Nephron (organoid): Measurements from ENCODE around the gene PEPD.

Source experiments
- H3K27ac Mint-ChIP-seq, 3 experiments: 2 replicates each; pipeline ENCODE4 v1.8.0; 2020; ENCODE audit warnings: mixed read lengths in 3 of 3, mild to moderate bottlenecking in 2 of 3, moderate library complexity in 1 of 3
- H3K27me3 Mint-ChIP-seq: 2 replicates; pipeline ENCODE4 v1.8.0; 2021; ENCODE audit warnings: low read depth, mild to moderate bottlenecking, moderate library complexity, mixed read lengths
- H3K36me3 Mint-ChIP-seq: 2 replicates; pipeline ENCODE4 v1.8.0; 2020; ENCODE audit warnings: low read depth, mixed read lengths
- H3K4me1 Mint-ChIP-seq: 2 replicates; pipeline ENCODE4 v1.8.0; 2020; ENCODE audit warnings: mixed read lengths
- H3K4me3 Mint-ChIP-seq, 3 experiments: 2 replicates each; pipeline ENCODE4 v1.8.0; 2020; ENCODE audit warnings: mild to moderate bottlenecking in 3 of 3, mixed read lengths in 3 of 3, moderate library complexity in 2 of 3
- H3K9me3 Mint-ChIP-seq: 2 replicates; pipeline ENCODE4 v1.8.0; 2020; ENCODE audit warnings: mixed read lengths
- TF ChIP-seq, protein P1 (sequence below), 3 experiments: fragments of 200-600 bp; sonication (generic); IDR thresholded peaks; one replicate each; pipeline ENCODE4 v1.5.0; 2021; ENCODE audit warnings: antibody characterized with exemption in 3 of 3; ENCODE audit not compliant: unreplicated experiment in 3 of 3

Gene PEPD

GRCh38 chr19:33561261-33561660 is 39.7 kb upstream of the PEPD start:
- Mint-ChIP-seq H3K9me3 (no peaks in the 10 kb centered on the region), H3K36me3 (no peaks in the 10 kb centered on the region), H3K4me1 (peaks cover 16% of the 10 kb centered on the region), H3K27me3 (peaks cover 42% of the 10 kb centered on the region), H3K4me3 (no peak overlapping the region), H3K27ac (no peak overlapping the region)
- TF ChIP-seq, protein P1, sequence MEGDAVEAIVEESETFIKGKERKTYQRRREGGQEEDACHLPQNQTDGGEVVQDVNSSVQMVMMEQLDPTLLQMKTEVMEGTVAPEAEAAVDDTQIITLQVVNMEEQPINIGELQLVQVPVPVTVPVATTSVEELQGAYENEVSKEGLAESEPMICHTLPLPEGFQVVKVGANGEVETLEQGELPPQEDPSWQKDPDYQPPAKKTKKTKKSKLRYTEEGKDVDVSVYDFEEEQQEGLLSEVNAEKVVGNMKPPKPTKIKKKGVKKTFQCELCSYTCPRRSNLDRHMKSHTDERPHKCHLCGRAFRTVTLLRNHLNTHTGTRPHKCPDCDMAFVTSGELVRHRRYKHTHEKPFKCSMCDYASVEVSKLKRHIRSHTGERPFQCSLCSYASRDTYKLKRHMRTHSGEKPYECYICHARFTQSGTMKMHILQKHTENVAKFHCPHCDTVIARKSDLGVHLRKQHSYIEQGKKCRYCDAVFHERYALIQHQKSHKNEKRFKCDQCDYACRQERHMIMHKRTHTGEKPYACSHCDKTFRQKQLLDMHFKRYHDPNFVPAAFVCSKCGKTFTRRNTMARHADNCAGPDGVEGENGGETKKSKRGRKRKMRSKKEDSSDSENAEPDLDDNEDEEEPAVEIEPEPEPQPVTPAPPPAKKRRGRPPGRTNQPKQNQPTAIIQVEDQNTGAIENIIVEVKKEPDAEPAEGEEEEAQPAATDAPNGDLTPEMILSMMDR (IDR thresholded peaks at IDR 0.05; ENCODE audit: unreplicated experiment in 3 of 3), result no peak

DNA sequence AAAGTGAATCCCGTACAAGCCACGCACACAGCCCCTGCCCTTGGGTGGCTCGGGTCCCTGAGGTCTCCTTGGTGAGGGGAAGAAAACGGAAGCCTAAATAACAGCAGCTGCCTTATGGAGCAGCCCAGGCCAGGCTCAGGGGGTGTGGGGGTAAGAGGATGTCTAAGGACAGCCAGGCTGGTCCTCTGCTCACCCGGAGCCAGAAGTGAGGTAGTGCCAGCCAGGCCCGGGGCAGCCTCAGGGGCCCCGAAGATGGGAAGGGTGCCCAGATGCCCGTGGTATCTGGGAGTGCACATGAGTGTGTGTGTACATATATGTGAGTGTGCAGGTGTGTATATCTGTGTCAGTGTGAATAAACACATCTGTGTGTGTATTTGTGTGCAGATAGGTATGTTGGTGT is 38.4 kb upstream of the PEPD start:
- H3K36me3 Mint-ChIP-seq, result no peaks in the 10 kb centered on the region
- no peaks in the 10 kb centered on the region for H3K9me3 Mint-ChIP-seq
- TF ChIP-seq, protein P1 (IDR thresholded peaks at IDR 0.05; ENCODE audit: unreplicated experiment in 3 of 3), result no peak
- H3K27ac Mint-ChIP-seq, result no peak overlapping the region
- H3K4me3 Mint-ChIP-seq, result no peak overlapping the region
- H3K27me3 Mint-ChIP-seq, result peaks cover 33% of the 10 kb centered on the region
- H3K4me1 Mint-ChIP-seq, result peaks cover 16% of the 10 kb centered on the region

- peaks cover 24% of the 10 kb centered on the region for H3K27me3 Mint-ChIP-seq
- TF ChIP-seq, protein P1 (IDR thresholded peaks at IDR 0.05; ENCODE audit: unreplicated experiment in 3 of 3), result no peak
- H3K4me3 Mint-ChIP-seq, result no peak overlapping the region
- no peaks in the 10 kb centered on the region for H3K36me3 Mint-ChIP-seq
- H3K27ac Mint-ChIP-seq, result no peak overlapping the region
- peaks cover 16% of the 10 kb centered on the region for H3K4me1 Mint-ChIP-seq
- H3K9me3 Mint-ChIP-seq, result no peaks in the 10 kb centered on the region
These were observed 37.3 kb upstream of the PEPD start for GRCh38 chr19:33558856-33559255.

- H3K36me3 Mint-ChIP-seq, result no peaks in the 10 kb centered on the region
- no peak overlapping the region for H3K27ac Mint-ChIP-seq
- H3K9me3 Mint-ChIP-seq, result no peaks in the 10 kb centered on the region
- no peak overlapping the region for H3K4me3 Mint-ChIP-seq
- H3K27me3 Mint-ChIP-seq, result peaks cover 24% of the 10 kb centered on the region
- H3K4me1 Mint-ChIP-seq, result peaks cover 16% of the 10 kb centered on the region
- TF ChIP-seq, protein P1 (IDR thresholded peaks at IDR 0.05; ENCODE audit: unreplicated experiment in 3 of 3), result no peak
These were observed 36.6 kb upstream of the PEPD start for GRCh38 chr19:33558151-33558550.

- Mint-ChIP-seq H3K27ac (no peak overlapping the region), H3K27me3 (peaks cover 24% of the 10 kb centered on the region), H3K36me3 (no peaks in the 10 kb centered on the region), H3K9me3 (no peaks in the 10 kb centered on the region), H3K4me3 (no peak overlapping the region), H3K4me1 (peaks cover 16% of the 10 kb centered on the region)
- TF ChIP-seq, protein P1 (IDR thresholded peaks at IDR 0.05; ENCODE audit: unreplicated experiment in 3 of 3), result no peak
These were observed 36.1 kb upstream of the PEPD start for GRCh38 chr19:33557720-33558119.

- H3K36me3 Mint-ChIP-seq, result no peaks in the 10 kb centered on the region
These were observed 35.6 kb upstream of the PEPD start for GRCh38 chr19:33557196-33557595.

More at GRCh38 chr19:33557196-33557595, 35.6 kb upstream of the PEPD start:
- no peaks in the 10 kb centered on the region for H3K9me3 Mint-ChIP-seq
- TF ChIP-seq, protein P1 (IDR thresholded peaks at IDR 0.05; ENCODE audit: unreplicated experiment in 3 of 3), result no peak
- no peak overlapping the region for H3K4me3 Mint-ChIP-seq
- peaks cover 16% of the 10 kb centered on the region for H3K4me1 Mint-ChIP-seq
- H3K27me3 Mint-ChIP-seq, result peaks cover 24% of the 10 kb centered on the region
- no peak overlapping the region for H3K27ac Mint-ChIP-seq
